ENCODE data around the gene SH2D7.
"Not testable (repeated sequence)": the region's sequence is repeated elsewhere in the genome, so short reads cannot be mapped to it uniquely, and the experiment has no call there.

SH2D7 gene

GRCh38 chr15:78149805-78150751 is 57.7 kb downstream of the SH2D7 start:
- H3K4me3 ChIP-seq (ENCODE audit: low read depth, low read length, poor library complexity, severe bottlenecking): peak overlapping the region; percentile 92
- no peak overlapping the region for H2AFZ ChIP-seq (ENCODE audit: low read length)
- no peaks in the 10 kb centered on the region for H3K9me2 ChIP-seq (ENCODE audit: low read depth, low read length)
- peak overlapping the region; percentile 40 for H3K27ac ChIP-seq (ENCODE audit: low read depth, low read length, poor library complexity, severe bottlenecking)
- peaks cover 22% of the 10 kb centered on the region for H3K4me1 ChIP-seq (ENCODE audit: insufficient read depth, low read length, severe bottlenecking)
- H4K20me1 ChIP-seq (ENCODE audit: insufficient read depth, low read length): no peaks in the 10 kb centered on the region
- H3K79me2 ChIP-seq (ENCODE audit: insufficient read depth, low read length): peaks cover 42% of the 10 kb centered on the region
- H3K9me3 ChIP-seq (ENCODE audit: low read length): no peaks in the 10 kb centered on the region
- no peak for TF ChIP-seq EZH2 (IDR thresholded peaks at IDR 0.05; ENCODE audit: borderline replicate concordance, low read length)
- TF ChIP-seq CTCF (IDR thresholded peaks at IDR 0.05; ENCODE audit: low read length): no peak
- no peaks in the 10 kb centered on the region for H3K27me3 ChIP-seq (ENCODE audit: insufficient read depth, low read length)
- H3K36me3 ChIP-seq (ENCODE audit: insufficient read depth, low read length): peaks cover 3% of the 10 kb centered on the region; the same call in 1 of the 2 replicates
- no peaks in the 10 kb centered on the region for H3F3A ChIP-seq (ENCODE audit: insufficient read depth, low read length)
- H3K4me2 ChIP-seq (ENCODE audit: low read length): peak overlapping the region; percentile 97
- peak overlapping the region; percentile 84 for H3K9ac ChIP-seq (ENCODE audit: low read length)

- H3K27me3 ChIP-seq (ENCODE audit: insufficient read depth, low read length); H3K27ac ChIP-seq (ENCODE audit: low read depth, low read length, poor library complexity, severe bottlenecking); H3F3A ChIP-seq (ENCODE audit: insufficient read depth, low read length); H3K9me3 ChIP-seq (ENCODE audit: low read length); H3K9me2 ChIP-seq (ENCODE audit: low read depth, low read length); H4K20me1 ChIP-seq (ENCODE audit: insufficient read depth, low read length); H3K9ac ChIP-seq (ENCODE audit: low read length); H2AFZ ChIP-seq (ENCODE audit: low read length); H3K36me3 ChIP-seq (ENCODE audit: insufficient read depth, low read length): not testable (repeated sequence)
- Histone ChIP-seq H3K4me1 (ENCODE audit: insufficient read depth, low read length, severe bottlenecking) (peaks cover 22% of the 10 kb centered on the region), H3K4me3 (ENCODE audit: low read depth, low read length, poor library complexity, severe bottlenecking) (peak overlapping the region; percentile 92), H3K4me2 (ENCODE audit: low read length) (peak overlapping the region; percentile 97), H3K79me2 (ENCODE audit: insufficient read depth, low read length) (peaks cover 42% of the 10 kb centered on the region)
Observed at GRCh38 chr15:78151075-78151474, 58.7 kb downstream of the SH2D7 start.

All from OCI-LY1 (cell line).